Upper lobe of left lung (tissue), 6 donors: ENCODE measurements around the gene MAMSTR. TPM values are rescaled to one million over a fixed set of nuclear protein-coding genes. Genes with fewer than 3 reads are reported as not detected.
"Not testable (repeated sequence)": the region's sequence is repeated elsewhere in the genome, so short reads cannot be mapped to it uniquely, and the experiment has no call there.

Experiments used
- ATAC-seq, 2 donors: fragments of 200-7000 bp; cut with Tn5 transposase; one replicate each; pipeline ENCODE4 v1.9.1; 2022; ENCODE audit warnings: mild to moderate bottlenecking in 2 of 2, moderate library complexity in 2 of 2; ENCODE audit not compliant: low FRiP score in 2 of 2
- DNase-seq, 2 donors: peaks; one replicate each; pipeline ENCODE4 v3.0.0-alpha.2; 2019 to 2020
- H3K27ac ChIP-seq, 4 donors: fragments of 200-600 bp; sonication (generic); one replicate each; pipeline ENCODE4 v1.5.1; 2016 to 2019
- H3K27me3 ChIP-seq, 4 donors: fragments of 200-600 bp; sonication (generic); one replicate each; pipeline ENCODE4 v1.5.1; 2017 to 2019
- H3K36me3 ChIP-seq, 4 donors: fragments of 200-600 bp; sonication (generic); one replicate each; pipeline ENCODE4 v1.5.1; 2016 to 2019
- H3K4me1 ChIP-seq, 4 donors: fragments of 200-600 bp; sonication (generic); one replicate each; pipeline ENCODE4 v1.5.1; 2018 to 2019
- H3K4me3 ChIP-seq, 4 donors: fragments of 200-600 bp; sonication (generic); one replicate each; pipeline ENCODE4 v1.5.1; 2017 to 2019; ENCODE audit warnings: mild to moderate bottlenecking in 2 of 4, moderate library complexity in 1 of 4
- H3K9me3 ChIP-seq, 4 donors: fragments of 200-600 bp; sonication (generic); one replicate each; pipeline ENCODE4 v1.5.1; 2018 to 2019
- CTCF ChIP-seq, 6 experiments: fragments of 450-650 bp in 4 of 6; fragments of 200-600 bp in 2 of 6; sonication (generic) in 2 of 6; IDR thresholded peaks; one replicate each; pipeline ENCODE4 v1.5.1; 2016 to 2019; ENCODE audit warnings: antibody characterized with exemption in 6 of 6
- EP300 ChIP-seq, 4 donors: sonication (generic); formaldehyde crosslinking; IDR thresholded peaks; one replicate each; pipeline ENCODE4 v1.5.1; 2017; ENCODE audit warnings: antibody characterized with exemption in 4 of 4, control low read depth in 2 of 4
- POLR2A ChIP-seq, 4 donors: fragments of 450-650 bp; IDR thresholded peaks; one replicate each; pipeline ENCODE4 v1.5.1; 2016 to 2017; ENCODE audit warnings: antibody characterized with exemption in 4 of 4, mild to moderate bottlenecking in 2 of 4
- POLR2AphosphoS5 ChIP-seq, 2 donors: sonication (generic); formaldehyde crosslinking; IDR thresholded peaks; one replicate each; pipeline ENCODE4 v1.5.1; 2017; ENCODE audit warnings: antibody characterized with exemption in 2 of 2
- WGBS, 2 donors: methylation state at CpG; one replicate each; pipeline ENCODE4 v1.1.5; 2017 to 2018; 5-methylcytosine and 5-hydroxymethylcytosine counted together
- total RNA-seq, 6 donors: library from RNA; depleted of rRNA in 4 of 6; stranded (reverse); fragments of >200 nt in 4 of 6; gene quantifications; one replicate each; pipeline versions ENCODE4 v1.1.0 to v1.2.1, GENCODE V29; 2016 to 2021
- donor health status: DM: no; HTN: no; CAD: no; lungs with moderate emphysema.
- donor health status: DM: no; HTN: yes; CAD: no; lungs with severe emphysema.

Gene MAMSTR
- total RNA-seq, 6 donors from 2014 or later = 1.1 to 3.1 (median 1.3) TPM; not detected in 1

- Histone ChIP-seq H3K4me1 (peaks cover 0 to 9% (median 3%) of the 10 kb centered on the region in 4 donors), H3K9me3 (no peaks in the 10 kb centered on the region), H3K4me3 (no peak overlapping the region), H3K27me3 (no peaks in the 10 kb centered on the region), H3K27ac (no peak overlapping the region), H3K36me3 (no peaks in the 10 kb centered on the region)
- ATAC-seq (no peak), DNase-seq (no peak)
- no peak for TF ChIP-seq POLR2AphosphoS5 (IDR thresholded peaks at IDR 0.05)
- TF ChIP-seq CTCF (IDR thresholded peaks at IDR 0.05) = no peak
- no peak for TF ChIP-seq POLR2A (IDR thresholded peaks at IDR 0.05)
- no peak for TF ChIP-seq EP300 (IDR thresholded peaks at IDR 0.05)
- 90 to 93% methylated on average over 3 of the region's 3 CpGs for WGBS, 2 donors
Observed at GRCh38 chr19:48686088-48686487, 33.4 kb downstream of the MAMSTR start.

GRCh38 chr19:48685583-48685982 is 33.9 kb downstream of the MAMSTR start:
- ATAC-seq (no peak), DNase-seq (no peak)
- WGBS, 2 donors = 85 to 91% methylated on average over 9 of the region's 9 CpGs
- no peaks in the 10 kb centered on the region for H3K36me3 ChIP-seq
- H3K27ac ChIP-seq = no peak overlapping the region
- TF ChIP-seq POLR2AphosphoS5 (IDR thresholded peaks at IDR 0.05) (no peak), POLR2A (IDR thresholded peaks at IDR 0.05) (no peak), CTCF (IDR thresholded peaks at IDR 0.05) (no peak), EP300 (IDR thresholded peaks at IDR 0.05) (no peak)
- H3K4me3 ChIP-seq = no peak overlapping the region
- H3K9me3 ChIP-seq = no peaks in the 10 kb centered on the region
- H3K4me1 ChIP-seq = peaks cover 0 to 9% (median 3%) of the 10 kb centered on the region in 4 donors
- no peaks in the 10 kb centered on the region for H3K27me3 ChIP-seq

GRCh38 chr19:48683349-48683748 is 36.2 kb downstream of the MAMSTR start:
- H3K27ac ChIP-seq = peak overlapping the region in 1 of 4 donors; percentile 23
- WGBS, 2 donors = 48 to 51% methylated on average over 11 of the region's 11 CpGs
- ATAC-seq (peak in 1 of 2 donors; percentile 64), DNase-seq (peak; percentile 32 to 57)
- H3K9me3 ChIP-seq = no peaks in the 10 kb centered on the region
- H3K27me3 ChIP-seq = no peaks in the 10 kb centered on the region
- TF ChIP-seq CTCF (IDR thresholded peaks at IDR 0.05) = no peak
- TF ChIP-seq POLR2A (IDR thresholded peaks at IDR 0.05) = no peak
- H3K4me3 ChIP-seq = peak overlapping the region in 1 of 4 donors; percentile 29
- peaks cover 0 to 9% (median 4%) of the 10 kb centered on the region in 4 donors for H3K4me1 ChIP-seq
- no peaks in the 10 kb centered on the region for H3K36me3 ChIP-seq

- WGBS, 2 donors = 85 to 93% methylated on average over 5 to 7 of the region's 7 CpGs
- no peaks in the 10 kb centered on the region for H3K9me3 ChIP-seq
- DNase-seq (no peak), ATAC-seq (peak in 1 of 2 donors; percentile 43)
- H3K4me1 ChIP-seq = peaks cover 0 to 9% (median 6%) of the 10 kb centered on the region in 4 donors
- H3K4me3 ChIP-seq = no peak overlapping the region
- no peaks in the 10 kb centered on the region for H3K36me3 ChIP-seq
- no peak for TF ChIP-seq CTCF (IDR thresholded peaks at IDR 0.05)
- TF ChIP-seq POLR2AphosphoS5 (IDR thresholded peaks at IDR 0.05) = no peak
- H3K27me3 ChIP-seq = no peaks in the 10 kb centered on the region
- no peak overlapping the region for H3K27ac ChIP-seq
Observed at GRCh38 chr19:48681127-48681470, 38.4 kb downstream of the MAMSTR start.

GRCh38 chr19:48680436-48681126 is 38.9 kb downstream of the MAMSTR start:
- peaks cover 2 to 12% (median 8%) of the 10 kb centered on the region in 4 donors for H3K4me1 ChIP-seq
- H3K9me3 ChIP-seq = no peaks in the 10 kb centered on the region
- no peak overlapping the region for H3K4me3 ChIP-seq
- H3K27ac ChIP-seq = no peak overlapping the region
- 92 to 99% methylated on average over 17 to 26 of the region's 45 CpGs for WGBS, 2 donors
- no peaks in the 10 kb centered on the region for H3K36me3 ChIP-seq
- no peak for ATAC-seq
- TF ChIP-seq POLR2AphosphoS5 (IDR thresholded peaks at IDR 0.05) (no peak), CTCF (IDR thresholded peaks at IDR 0.05) (no peak), POLR2A (IDR thresholded peaks at IDR 0.05) (no peak), EP300 (IDR thresholded peaks at IDR 0.05) (no peak)
- no peaks in the 10 kb centered on the region for H3K27me3 ChIP-seq
- peak in 1 of 2 donors; percentile 83 for DNase-seq

GRCh38 chr19:48680006-48680405 is 39.5 kb downstream of the MAMSTR start:
- not testable (repeated sequence) for H3K27ac ChIP-seq, H3K9me3 ChIP-seq, H3K4me3 ChIP-seq, H3K27me3 ChIP-seq, H3K36me3 ChIP-seq
- peaks cover 7 to 17% (median 13%) of the 10 kb centered on the region in 4 donors for H3K4me1 ChIP-seq
- DNase-seq = peak in 1 of 2 donors; percentile 51
- ATAC-seq = peak in 1 of 2 donors; percentile 3
- 91 to 92% methylated on average over 8 to 11 of the region's 19 CpGs for WGBS, 2 donors
